ENCODE measurements around the gene CYP3A7. TPM values are rescaled to one million over a fixed set of nuclear protein-coding genes. Genes with fewer than 3 reads are reported as not detected.

Gene CYP3A7
- total and polyA plus RNA-seq, 2 donors (not counting 3 experiments of a cell fraction or from before 2014, with no cell fraction given): not detected

GRCh38 chr7:99685129-99685758 lies 49.8 kb downstream of the CYP3A7 start:
- no peaks in the 10 kb centered on the region for H4K20me1 ChIP-seq (replicated peaks; ENCODE audit: control insufficient read depth, extremely low read depth, insufficient read depth, low read length)
- no peaks in the 10 kb centered on the region for H3K4me1 ChIP-seq (ENCODE audit: control insufficient read depth, extremely low read depth, insufficient read depth, low read length)
- no peak overlapping the region for H2AFZ ChIP-seq (ENCODE audit: low read depth, low read length)
- H3K4me2 ChIP-seq (ENCODE audit: insufficient read depth, low read length): no peak overlapping the region
- no peak overlapping the region for H3K4me3 ChIP-seq (replicated peaks in 1 of 3; ENCODE audit: insufficient read depth in 1 of 3, low read depth in 1 of 3, low read length in 3 of 3)
- TF ChIP-seq POLR2AphosphoS5 (IDR thresholded peaks at IDR 0.05; ENCODE audit: insufficient read depth, low read depth, low read length) (no peak), MYC (IDR thresholded peaks at IDR 0.05; ENCODE audit: low read depth, low read length) (no peak), FOS (IDR thresholded peaks at IDR 0.05; ENCODE audit: borderline replicate concordance, insufficient read depth, low read length) (no peak), JUN (IDR thresholded peaks at IDR 0.05; ENCODE audit: borderline replicate concordance, insufficient read depth, insufficient read length, low read depth) (no peak), GATA2 (IDR thresholded peaks at IDR 0.05; ENCODE audit: insufficient read depth, insufficient read length, low read depth, low read length) (no peak), MAX (IDR thresholded peaks at IDR 0.05; ENCODE audit: insufficient read depth, insufficient read length) (no peak), POLR2A (IDR thresholded peaks at IDR 0.05; ENCODE audit: low read depth, low read length) (no peak), EZH2 (IDR thresholded peaks at IDR 0.05; ENCODE audit: borderline replicate concordance, low read depth, low read length, severe bottlenecking) (no peak)
- TF ChIP-seq, protein P1, sequence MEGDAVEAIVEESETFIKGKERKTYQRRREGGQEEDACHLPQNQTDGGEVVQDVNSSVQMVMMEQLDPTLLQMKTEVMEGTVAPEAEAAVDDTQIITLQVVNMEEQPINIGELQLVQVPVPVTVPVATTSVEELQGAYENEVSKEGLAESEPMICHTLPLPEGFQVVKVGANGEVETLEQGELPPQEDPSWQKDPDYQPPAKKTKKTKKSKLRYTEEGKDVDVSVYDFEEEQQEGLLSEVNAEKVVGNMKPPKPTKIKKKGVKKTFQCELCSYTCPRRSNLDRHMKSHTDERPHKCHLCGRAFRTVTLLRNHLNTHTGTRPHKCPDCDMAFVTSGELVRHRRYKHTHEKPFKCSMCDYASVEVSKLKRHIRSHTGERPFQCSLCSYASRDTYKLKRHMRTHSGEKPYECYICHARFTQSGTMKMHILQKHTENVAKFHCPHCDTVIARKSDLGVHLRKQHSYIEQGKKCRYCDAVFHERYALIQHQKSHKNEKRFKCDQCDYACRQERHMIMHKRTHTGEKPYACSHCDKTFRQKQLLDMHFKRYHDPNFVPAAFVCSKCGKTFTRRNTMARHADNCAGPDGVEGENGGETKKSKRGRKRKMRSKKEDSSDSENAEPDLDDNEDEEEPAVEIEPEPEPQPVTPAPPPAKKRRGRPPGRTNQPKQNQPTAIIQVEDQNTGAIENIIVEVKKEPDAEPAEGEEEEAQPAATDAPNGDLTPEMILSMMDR (IDR thresholded peaks at IDR 0.05; ENCODE audit: extremely low read depth in 1 of 2, insufficient read depth in 1 of 2, low read depth in 1 of 2, low read length in 2 of 2): no peak
- intact Hi-C loops (cut with micrococcal nuclease) (no loop called here), dilution Hi-C loops (cut with MboI; ENCODE audit: extremely low pct_ligation_motif_present, low sequenced_read_pairs) (no loop called here)
- H3K79me2 ChIP-seq (ENCODE audit: control insufficient read depth, insufficient read depth, low read length): no peaks in the 10 kb centered on the region
- H3K36me3 ChIP-seq (ENCODE audit: control insufficient read depth in 2 of 2, extremely low read depth in 1 of 2, insufficient read depth in 2 of 2, low read length in 2 of 2): no peaks in the 10 kb centered on the region
- H3K9me3 ChIP-seq (replicated peaks; ENCODE audit: control insufficient read depth, insufficient read depth, low read length): no peaks in the 10 kb centered on the region
- H3K27me3 ChIP-seq (ENCODE audit: control insufficient read depth in 2 of 2, insufficient read depth in 2 of 2, low read length in 2 of 2): no peaks in the 10 kb centered on the region
- FAIRE-seq (no peak), DNase-seq (ENCODE audit: low read depth, low spot score) (no peak)
- ChIA-PET POLR2A (no interaction called here), CTCF (no interaction called here)
- no peak overlapping the region for H3K27ac ChIP-seq (ENCODE audit: insufficient read depth, low read depth, low read length)
- no peak overlapping the region for H3K9ac ChIP-seq (replicated peaks; ENCODE audit: extremely low read depth, insufficient read depth, low read length)
- H3K9me1 ChIP-seq (replicated peaks; ENCODE audit: control insufficient read depth, extremely low read depth, insufficient read depth, low read length): no peaks in the 10 kb centered on the region
- no TSS peak for BruUV-seq (replicated peaks)

All from endothelial cell of umbilical vein (primary cell).